Midbrain (tissue), 1 donor: Measurements from ENCODE around the gene INAVA.

Experiments
- DNase-seq: peaks from one replicate; lab custom pipeline; 2025; lab: John Stamatoyannopoulos, UW

Gene INAVA

DNA sequence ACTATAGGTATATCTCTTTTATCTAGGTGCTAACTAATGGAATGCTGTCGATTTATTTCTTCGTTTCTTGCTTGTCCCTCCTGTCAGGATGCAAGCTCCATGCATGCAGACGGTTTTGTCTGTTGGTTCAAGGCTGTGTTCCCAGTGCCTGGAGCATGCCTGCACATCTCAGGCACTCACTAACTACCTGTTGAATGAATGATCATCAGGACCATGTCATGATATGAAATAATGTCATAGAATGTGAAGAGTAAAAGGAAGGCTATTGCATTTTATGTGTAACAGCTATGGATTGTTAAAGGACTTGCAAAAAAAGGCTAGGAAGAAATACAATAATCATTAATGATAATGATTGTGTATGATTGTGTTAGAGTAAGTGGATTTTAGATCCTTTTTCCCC is 17.7 kb upstream of the INAVA start:
- DNase-seq: no peak

DNA sequence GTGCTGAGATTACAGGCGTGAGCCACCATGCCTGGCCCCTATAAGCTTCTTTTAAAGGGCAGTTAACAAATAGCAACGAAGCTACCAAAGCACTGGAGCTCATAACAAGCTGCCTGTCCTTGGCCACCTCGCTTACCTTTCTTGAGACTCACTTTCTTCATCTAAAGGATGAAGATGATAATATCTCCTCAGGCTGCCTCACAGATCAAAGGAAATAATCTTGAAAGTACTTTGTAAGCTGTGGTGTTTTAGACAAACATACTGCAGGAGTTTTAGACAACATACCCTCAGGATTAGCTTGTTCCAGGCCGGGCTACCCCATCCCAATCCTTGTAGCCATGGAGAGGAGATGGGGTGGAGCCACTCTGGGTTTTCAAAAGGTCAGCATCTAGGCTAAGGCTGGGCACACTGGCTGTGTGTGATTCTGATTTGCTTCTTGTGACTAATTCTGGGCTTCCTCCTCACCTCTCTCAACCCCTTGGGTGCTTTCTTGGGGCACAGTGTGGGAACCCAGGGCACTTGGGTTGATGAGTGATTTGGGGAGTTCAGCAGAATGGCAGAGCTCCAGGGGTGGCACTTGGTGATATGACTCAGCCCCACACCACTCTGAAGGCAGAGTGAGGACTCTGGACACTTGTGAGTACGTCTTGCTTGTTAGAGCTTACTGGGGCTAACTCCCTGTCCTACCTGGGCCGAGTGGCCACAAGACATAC is 16.7 kb upstream of the INAVA start:
- no peak for DNase-seq

DNA sequence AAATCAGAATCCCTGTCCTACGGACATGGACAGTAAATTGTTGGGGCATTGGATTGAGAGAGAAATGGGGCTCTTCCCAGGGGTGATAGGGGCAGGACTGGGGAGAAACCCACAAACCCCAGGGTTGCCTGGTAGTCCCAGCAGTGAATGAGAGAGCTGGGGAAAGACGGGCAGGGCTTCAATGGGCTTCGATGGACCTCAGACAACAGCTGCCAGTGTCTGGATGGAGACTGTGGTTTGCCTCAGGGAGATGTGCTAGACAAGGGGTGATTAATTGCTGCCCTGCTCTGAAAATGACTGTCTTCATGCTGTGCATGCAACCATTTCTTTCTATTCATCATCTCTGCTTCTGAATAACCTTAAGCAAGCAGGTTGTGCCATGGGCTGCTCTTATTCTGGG is 14.5 kb upstream of the INAVA start:
- no peak for DNase-seq

DNA sequence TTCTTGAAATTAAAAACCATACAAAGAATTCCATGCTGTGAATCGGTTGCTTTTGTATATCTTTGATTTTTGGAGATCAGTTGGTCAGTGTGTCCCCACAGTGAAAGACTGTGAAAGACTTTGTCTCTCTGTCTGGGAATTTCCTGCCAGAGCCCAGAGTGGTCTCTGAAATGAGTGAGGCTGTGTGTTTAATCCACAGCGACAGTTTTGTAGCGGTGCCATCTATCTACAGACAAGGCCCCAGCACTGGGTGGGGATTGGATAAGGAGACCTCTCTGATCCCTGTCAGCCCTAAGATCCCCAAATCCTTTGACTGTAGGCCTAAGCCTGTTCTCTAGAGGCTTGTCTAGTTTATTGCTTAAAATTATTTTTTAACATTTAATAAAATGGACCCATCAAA is 11.6 kb upstream of the INAVA start:
- DNase-seq: no peak

DNA sequence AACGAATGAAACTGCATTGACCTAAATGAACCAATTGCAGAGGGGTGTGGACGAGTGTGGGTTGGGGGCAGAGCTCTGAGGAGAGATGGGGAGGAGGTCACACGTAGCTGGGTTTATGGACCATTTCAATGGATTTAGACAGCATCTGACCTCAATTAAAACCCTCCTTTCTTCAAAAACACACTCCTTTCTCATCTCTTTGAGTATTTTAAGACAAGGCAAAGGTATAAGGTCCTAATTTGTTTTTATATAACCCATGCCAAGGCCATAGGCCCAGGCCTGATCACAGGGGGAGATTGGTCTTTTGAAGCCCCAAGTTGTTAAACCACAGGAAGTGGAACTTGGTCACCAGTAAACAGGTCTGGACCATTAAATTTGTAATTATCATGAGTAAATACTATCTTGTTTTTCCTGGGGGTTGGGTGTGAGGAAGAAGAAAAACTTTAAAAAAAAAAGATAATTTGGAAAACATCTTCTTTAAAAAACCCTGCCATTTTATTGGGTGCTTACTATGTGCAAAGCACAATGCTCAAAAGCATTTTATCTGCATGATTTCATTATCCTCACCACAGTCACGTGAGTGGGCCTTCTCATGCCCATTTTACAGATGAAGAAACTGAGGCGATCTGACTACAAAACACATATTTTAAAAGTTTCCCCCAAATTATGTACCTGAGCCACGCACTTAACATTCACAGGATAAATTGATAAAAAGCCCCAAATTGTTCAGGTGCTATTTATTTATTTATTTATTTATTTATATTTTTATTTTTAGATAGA is 8.9 kb upstream of the INAVA start:
- DNase-seq: no peak

DNA sequence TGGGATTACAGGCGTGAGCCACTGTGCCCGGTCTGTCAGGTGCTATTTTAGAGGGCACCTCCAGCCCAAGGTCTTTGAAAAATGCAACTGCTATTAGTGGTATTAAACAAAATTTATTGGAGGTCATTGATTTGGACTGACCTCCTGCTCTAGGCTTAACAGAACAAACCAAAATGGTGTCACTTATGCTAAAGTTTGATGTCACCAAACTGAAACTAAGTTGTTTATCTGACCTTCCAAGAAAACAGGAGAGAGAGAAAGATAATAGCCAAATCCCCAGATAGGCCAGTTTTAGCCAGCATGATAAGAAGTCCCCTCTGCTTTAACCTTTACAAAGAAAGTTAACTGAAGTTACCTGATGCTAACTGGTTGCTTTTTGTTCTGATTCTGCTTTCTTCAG is 8.1 kb upstream of the INAVA start:
- DNase-seq: no peak

DNA sequence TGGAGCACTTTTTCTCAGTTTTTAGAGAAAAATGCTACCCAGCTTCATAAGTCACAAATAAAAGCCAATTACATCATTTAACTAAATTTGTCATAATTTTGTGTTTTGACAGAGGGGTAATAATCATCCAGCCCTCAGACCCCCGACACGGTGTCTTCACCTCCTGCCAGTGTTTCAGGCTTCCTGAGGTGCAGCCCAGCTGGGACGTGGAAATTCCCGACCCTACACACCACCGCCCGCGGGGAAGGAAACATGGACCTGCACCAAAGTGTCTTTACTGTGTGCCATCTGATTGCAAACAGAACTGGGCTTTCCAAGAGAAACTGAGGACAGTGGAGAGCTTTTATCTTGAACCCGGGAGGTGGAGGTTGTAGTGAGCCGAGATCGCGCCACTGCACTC is 7.7 kb upstream of the INAVA start:
- no peak for DNase-seq

DNA sequence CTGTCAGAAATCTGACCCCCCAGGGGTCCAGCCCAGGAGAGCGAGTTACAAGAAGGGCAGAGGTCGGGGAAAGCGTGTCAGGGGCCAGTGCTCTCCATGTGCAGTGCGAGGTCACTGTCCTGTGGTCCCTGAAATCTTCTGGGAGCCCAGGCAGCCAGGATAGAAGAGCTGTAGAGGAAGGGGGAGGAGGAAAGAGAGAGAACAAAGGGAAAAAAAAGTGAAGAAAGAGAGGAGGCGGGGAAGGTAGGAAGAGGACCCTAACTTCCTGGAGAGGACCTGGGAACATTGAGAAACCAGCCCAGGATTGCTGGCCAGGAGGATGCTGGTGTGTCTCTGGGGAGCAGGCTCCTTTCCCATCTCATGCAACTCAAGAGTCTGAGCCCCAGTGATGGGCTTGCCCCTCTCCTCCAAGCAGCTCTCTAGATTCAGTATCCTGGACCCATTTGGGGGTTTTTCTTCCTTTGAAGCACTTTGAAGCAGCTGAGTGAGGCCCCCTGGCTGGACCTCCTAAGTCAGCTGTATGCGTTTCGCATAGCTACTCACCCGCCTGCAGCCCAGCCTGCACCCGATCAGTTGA is 6.8 kb upstream of the INAVA start:
- no peak for DNase-seq

DNA sequence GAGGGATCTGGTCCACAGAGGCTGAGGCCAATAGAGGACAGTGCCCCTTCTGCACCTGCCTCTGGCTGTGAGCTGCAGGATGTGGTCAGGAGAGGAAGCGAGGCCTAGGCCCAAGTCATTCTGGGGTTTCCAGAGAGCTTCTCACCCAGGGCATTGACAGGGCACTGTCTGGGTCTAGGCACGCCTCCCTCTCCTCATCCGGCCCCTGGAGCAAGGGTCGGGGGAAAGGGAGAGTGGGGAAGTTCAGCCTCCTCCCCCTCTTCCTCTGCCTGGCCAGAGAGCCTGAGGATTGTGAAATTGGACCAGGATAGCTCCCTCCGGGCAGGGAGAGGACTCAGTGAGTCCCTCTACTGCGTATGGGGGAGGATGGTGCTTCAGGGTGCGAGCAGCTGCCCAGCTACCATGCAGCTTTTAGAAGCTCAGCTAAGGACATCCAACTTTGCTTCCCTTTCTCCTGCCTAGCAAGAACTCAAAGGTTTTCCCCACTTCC is 6.3 kb upstream of the INAVA start:
- DNase-seq: no peak

DNA sequence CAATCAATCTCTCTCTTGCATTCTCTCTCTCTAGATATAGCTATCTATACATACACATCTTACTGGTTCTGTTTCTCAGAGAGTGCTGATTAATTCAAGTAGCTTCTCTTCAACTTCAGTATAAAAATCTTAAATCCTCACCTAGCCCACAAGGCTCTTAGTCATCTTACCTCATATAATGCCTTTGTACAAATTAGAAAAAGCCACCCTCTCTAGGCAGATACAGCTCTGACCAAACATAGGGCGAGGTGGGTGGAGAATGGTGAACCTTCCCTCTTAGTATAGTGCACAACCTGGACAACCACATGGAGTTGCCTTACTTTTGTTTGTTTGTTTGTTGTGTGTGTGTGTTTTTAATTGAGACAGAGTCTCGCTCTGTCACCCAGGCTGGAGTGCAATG is 5.1 kb upstream of the INAVA start:
- no peak for DNase-seq

DNA sequence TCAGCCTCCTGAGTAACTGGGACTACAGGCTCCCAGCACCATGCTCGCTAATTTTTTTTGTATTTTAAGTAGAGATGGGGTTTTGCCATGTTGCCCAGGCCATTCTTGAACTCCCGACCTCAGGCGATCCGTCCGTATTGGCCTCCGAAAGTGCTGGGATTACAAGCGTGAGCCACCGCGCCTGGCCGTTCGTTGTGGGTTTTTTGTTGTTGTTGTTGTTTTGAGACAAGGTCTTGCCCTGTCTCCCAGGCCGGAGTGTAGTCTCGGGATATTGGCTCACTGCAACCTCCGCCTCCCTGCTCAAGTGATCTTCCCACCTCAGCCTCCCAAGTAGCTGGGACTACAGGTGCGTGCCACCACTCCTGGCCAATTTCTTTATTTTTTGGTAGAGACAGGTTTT is 4.7 kb upstream of the INAVA start:
- DNase-seq: no peak

DNA sequence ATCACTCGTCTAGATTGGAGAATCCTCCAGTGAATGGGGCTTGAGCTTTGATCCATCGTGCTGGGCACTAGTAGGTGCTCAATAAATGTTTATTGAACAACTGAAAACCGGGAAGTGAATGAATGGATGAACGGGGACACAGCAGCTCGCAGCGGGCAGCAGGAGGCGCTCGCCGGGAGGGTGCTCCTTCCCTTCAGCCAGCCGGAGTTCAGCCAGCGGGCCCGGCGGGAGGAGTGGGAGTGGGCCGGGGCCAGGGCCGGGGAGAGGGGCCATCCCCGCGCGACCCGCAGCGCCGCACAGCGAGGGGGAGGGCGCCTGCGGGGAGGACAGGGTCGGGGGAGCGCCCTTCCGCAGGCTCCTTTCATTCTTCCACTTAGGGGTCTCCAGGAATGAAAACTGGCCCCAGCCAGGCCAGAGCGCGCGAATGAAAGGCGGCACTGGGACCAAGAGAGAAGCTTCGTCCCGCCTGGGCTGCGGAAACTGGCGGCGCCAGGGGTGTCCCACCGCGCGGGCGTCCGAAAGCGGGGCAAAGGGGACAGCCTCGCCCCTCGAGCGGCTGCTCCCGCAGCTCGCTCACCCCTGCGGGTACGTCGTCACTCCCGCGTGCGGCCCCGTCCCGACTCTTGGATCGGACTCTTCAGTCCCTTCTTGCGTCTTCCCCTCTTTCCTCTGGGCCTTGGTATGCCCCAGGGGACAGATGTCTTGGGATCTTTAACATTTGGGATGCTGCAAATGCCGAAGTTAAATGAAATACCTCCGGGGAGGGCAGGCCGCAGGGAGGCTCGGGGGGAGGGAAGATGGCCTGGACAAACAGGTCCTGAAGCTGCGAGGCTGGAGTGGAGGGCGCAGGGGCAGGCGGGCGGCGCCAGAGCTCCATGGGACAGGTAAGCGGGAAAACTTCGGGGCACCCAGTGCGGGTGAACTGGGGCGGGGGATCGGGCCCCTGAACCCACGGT is 3.6 kb upstream of the INAVA start:
- peak; percentile 17 for DNase-seq

DNA sequence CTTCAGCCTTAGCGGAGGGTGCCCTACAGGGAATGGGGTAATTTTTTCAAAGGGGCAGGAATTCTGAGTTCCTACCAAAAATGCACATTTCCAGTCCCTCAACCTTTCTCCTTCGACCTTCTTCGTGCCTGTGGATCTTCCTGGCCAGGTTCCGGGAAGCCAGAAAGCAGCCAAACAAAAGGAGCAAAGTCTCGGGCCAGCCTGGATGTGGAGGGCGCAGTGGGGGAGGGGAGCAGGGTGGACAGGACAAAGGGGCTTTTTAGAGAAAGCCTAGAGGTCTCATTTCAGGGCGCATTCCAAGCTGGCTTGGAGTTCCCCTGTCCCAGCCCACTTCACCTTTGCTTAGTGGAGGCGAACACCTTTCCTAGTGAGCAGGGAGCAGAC is 2.9 kb upstream of the INAVA start:
- DNase-seq: no peak

DNA sequence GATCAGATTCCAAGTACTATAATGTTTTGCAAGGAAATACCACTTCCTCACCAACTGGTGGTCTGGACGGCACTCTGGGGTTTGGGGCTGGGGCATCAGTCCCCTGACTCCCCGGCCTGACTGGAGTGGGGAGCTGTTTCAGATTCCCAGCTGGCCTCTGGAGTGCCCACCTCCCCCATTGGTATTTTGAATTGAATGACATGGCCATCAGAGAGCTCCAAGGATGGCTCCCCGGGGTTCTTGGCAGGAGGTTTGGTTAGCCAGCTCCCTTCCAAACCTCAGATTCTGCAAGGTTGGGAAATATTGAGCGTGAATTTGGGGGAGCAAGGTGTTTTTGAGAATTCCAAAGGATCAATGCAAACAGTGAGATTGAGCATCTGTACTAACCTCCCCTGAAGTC is 2.2 kb upstream of the INAVA start:
- no peak for DNase-seq

DNA sequence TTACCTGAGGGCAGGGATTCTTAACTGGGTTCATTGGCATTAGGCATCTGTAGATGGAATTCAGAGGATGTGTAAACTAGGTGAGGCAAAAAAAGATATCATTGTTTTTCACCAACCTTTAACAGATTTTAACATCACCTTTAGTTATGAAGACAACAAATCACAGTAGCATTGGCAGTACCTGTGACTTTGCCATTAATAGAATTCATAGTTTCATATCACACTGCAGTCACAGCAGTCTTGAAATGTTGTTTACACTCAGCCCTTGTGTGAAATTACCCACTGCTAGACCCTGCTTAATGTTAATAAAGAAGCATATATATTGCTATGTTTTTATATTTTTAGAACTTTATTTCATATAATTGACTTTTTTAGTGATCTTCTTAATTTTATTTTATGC is 1.7 kb upstream of the INAVA start:
- no peak for DNase-seq

DNA sequence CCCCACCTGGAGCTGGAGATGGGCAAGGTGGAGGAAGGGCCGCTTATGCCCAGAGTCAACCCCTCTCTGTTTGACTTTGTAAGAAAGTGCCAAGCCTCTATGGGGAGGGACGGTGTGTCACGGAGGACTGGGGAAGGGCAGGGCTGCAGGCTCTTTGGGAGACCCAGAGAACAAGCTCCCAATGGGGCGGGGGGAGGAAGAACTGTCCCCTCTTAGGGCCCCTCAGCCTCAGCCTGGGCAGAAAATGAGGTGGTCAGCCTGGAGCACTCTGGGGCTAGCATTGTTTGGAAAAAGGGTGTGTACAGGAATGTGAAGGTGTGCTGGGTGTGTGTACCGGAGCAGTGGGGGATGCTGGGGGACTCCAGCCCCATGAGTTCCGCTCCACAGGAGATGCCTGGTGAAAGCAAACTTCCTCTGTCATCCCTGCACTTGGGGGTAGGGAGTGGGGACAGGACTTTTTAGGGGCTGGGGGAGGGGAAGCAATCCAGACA is 1.2 kb upstream of the INAVA start:
- DNase-seq: no peak

DNA sequence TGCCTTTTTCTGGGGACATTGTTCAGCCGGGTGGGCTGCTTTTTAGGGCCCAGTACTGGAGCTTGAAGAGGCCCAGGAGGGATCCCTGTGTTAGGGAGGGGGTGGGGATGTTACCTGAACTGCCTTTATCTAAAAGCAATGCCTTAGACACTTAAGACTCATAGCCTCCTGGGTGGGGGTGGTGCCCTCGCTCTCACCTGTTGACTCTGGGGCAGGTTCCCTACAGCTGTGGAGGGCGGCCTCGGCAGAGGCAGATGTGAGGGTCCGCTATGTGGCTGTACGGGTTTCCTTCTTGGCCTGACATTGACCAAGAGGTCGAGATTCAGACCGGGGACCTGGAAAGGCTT is 716 bp downstream of the INAVA start:
- no peak for DNase-seq

DNA sequence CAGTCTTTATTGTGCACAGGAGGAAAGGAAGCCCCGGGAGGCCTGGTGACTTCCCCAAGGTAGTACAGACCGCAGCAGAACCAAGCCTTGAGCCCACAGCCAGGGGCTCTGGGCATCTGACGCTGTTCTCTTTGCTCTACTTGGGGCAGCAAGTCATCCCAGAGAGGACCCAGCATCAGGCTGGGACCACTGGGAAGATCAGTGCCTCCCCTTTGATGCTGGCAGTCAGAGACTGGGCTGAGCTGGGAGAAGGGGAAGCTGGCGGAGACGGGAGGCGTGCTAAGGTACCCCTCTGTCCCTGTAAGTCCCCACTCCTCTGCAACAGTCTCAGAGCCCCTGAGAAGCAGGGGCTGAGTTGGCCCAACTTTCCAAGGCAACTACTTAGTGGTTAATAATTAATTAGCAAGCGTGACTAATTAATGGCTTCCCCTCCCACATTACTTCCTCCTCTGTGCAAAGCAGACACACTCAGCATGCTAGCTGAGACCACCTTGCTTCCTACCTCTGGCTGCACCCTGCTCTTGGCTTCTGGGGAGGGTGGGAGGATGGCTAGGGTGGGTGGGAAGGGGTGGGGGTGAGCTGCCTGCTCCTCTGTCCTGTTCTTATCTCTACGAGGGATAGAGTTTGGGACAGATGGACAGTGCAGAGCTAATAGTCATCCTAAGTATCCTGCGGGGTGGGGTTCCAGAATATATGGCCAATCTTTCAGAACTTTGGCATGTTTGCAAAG is 1.3 kb downstream of the INAVA start:
- no peak for DNase-seq

DNA sequence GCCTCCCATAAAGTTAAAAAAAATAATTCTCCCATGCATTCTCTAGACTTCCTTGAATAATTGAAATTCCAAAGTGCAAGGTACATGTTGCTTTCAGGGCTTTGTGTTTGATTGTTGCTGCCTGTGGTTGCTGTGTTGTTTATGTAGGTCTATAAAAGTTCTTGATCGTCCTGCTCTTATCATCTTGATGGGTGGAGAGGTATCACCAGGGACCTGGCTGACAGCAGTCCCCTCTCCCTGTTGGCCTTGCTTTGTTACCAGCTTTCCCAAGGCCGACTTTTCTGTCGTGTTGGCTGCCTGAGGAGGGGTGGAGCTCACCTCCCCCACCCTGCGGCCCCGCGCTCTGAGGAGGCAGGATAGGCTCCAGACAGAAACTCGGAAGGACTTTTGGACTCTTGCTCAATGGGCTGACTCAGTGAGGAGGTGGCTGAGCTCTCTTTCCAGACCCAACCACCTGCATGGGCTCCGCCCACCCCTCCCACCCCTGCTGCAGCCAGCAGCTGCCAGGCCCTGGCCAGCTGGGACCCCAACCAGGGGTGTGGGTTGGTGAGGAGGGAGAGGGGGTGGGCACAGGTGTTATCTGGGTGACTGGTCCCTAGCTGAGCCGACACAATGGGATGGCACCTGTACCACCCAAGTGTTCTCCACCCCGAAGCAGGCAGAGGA is 2.0 kb downstream of the INAVA start:
- no peak for DNase-seq

DNA sequence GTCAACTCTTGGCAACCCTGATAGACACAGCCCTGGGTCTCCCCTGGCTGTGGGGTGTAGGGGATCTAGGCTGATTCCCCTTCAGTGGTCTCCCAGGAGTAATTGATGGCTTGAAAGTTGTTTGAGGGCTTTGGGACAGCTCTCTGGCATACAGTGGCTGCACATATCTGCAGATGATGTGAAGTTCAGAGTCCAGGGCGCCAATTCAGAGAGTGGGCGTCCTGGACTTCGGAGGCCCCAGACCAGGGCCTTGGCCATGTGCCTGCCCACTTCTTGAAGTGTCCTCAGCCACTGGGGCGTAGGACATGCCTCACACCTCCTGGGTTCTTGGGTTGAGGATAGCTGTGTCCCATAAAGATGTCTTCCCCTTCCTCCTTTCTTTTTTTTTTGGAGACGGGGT is 2.6 kb downstream of the INAVA start:
- DNase-seq: no peak

DNA sequence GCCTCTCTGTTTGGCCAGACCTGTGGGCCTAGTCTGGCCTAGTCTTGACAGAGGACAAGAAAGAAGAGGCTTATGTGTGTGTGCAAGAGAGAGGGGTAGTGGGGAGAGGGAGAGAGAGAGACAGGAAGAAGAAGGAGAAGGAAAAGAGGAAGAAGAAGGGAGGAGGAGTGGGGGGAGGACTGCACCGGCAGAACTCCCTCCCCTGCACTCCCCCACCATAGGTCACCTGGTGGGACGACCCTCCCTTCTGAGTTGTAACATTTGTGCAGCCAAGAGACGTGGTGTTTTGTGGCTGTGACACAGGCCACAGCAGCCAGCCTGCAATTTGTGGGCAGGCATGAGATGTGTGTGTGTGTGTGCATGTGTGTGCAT is 4.3 kb downstream of the INAVA start:
- no peak for DNase-seq
